Mesothelial cell of epicardium (in vitro differentiated cells): ENCODE measurements around the gene VWC2L. TPM values are rescaled to one million over a fixed set of nuclear protein-coding genes. Genes with fewer than 3 reads are reported as not detected.

ENCODE experiments used
- DNase-seq, 2 experiments: peaks; one replicate each; pipeline ENCODE4 v3.0.0; 2021; ENCODE audit warnings: low spot score in 2 of 2; ENCODE audit not compliant: unreplicated experiment in 2 of 2
- H3K27ac Mint-ChIP-seq: 2 replicates; pipeline ENCODE4 v1.8.0; 2021; ENCODE audit warnings: mixed read lengths
- H3K27me3 Mint-ChIP-seq: 2 replicates; pipeline ENCODE4 v1.8.0; 2021; ENCODE audit warnings: low read depth, mixed read lengths
- H3K36me3 Mint-ChIP-seq: 2 replicates; pipeline ENCODE4 v1.8.0; 2021; ENCODE audit warnings: mixed read lengths
- H3K4me1 Mint-ChIP-seq: 2 replicates; pipeline ENCODE4 v1.8.0; 2021; ENCODE audit warnings: mixed read lengths
- H3K4me3 Mint-ChIP-seq: 2 replicates; pipeline ENCODE4 v1.8.0; 2021; ENCODE audit warnings: mild to moderate bottlenecking, moderate library complexity, mixed read lengths
- H3K9me3 Mint-ChIP-seq: 2 replicates; pipeline ENCODE4 v1.8.0; 2021; ENCODE audit warnings: mixed read lengths
- CTCF ChIP-seq: fragments of 200-600 bp; sonication (generic); IDR thresholded peaks from one replicate; pipeline ENCODE4 v1.5.0; 2021; ENCODE audit warnings: antibody characterized with exemption; ENCODE audit not compliant: unreplicated experiment
- total RNA-seq: library from RNA; stranded (reverse); gene quantifications from 3 replicates; pipeline ENCODE4 v1.2.1, GENCODE V29; 2021

Gene VWC2L
- total RNA-seq, 1 donor from 2014 or later: not detected

- H3K36me3 Mint-ChIP-seq: no peaks in the 10 kb centered on the region
These were observed 164.6 kb downstream of the VWC2L start for GRCh38 chr2:214575465-214575864.

DNA sequence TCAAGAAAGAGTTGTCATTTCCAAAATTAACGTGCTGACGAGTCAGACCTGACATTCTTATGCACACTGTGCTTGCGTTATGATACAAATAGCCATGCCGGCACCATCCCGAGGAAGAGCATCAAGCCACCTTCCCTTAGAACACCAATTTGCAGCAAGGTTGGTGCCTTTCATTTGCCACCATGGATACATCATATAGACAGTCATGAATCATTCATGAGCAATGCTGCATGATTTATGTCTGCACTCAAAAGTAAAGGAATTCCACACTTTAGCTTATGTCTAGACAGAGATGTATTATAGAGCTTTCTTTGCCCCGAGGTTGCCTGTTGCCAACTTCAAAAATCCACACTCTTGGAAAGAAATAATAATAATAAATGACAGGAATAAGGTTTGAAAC lies 166.9 kb downstream of the VWC2L start:
- Mint-ChIP-seq H3K4me1 (peaks cover 15% of the 10 kb centered on the region), H3K27ac (peak overlapping the region; percentile 83)

More at GRCh38 chr2:214575465-214575864, 164.6 kb downstream of the VWC2L start:
- H3K9me3 Mint-ChIP-seq: no peaks in the 10 kb centered on the region
- no peak for DNase-seq
- no peaks in the 10 kb centered on the region for H3K27me3 Mint-ChIP-seq
- H3K4me1 Mint-ChIP-seq: peaks cover 15% of the 10 kb centered on the region
- TF ChIP-seq CTCF: no peak
- H3K27ac Mint-ChIP-seq: no peak overlapping the region
- no peak overlapping the region for H3K4me3 Mint-ChIP-seq

GRCh38 chr2:214578442-214578841 lies 167.6 kb downstream of the VWC2L start:
- peak overlapping the region; percentile 83 for H3K27ac Mint-ChIP-seq
- no peak overlapping the region for H3K4me3 Mint-ChIP-seq
- H3K4me1 Mint-ChIP-seq: peaks cover 15% of the 10 kb centered on the region
- no peaks in the 10 kb centered on the region for H3K9me3 Mint-ChIP-seq
- no peaks in the 10 kb centered on the region for H3K27me3 Mint-ChIP-seq
- DNase-seq: no peak
- no peak for TF ChIP-seq CTCF
- no peaks in the 10 kb centered on the region for H3K36me3 Mint-ChIP-seq

More for the DNA sequence above, 166.9 kb downstream of the VWC2L start:
- no peak for TF ChIP-seq CTCF
- no peak for DNase-seq
- Mint-ChIP-seq H3K4me3 (no peak overlapping the region), H3K9me3 (no peaks in the 10 kb centered on the region), H3K27me3 (no peaks in the 10 kb centered on the region), H3K36me3 (no peaks in the 10 kb centered on the region)

GRCh38 chr2:214579035-214579434 lies 168.2 kb downstream of the VWC2L start:
- DNase-seq: no peak
- Mint-ChIP-seq H3K27ac (no peak overlapping the region), H3K36me3 (no peaks in the 10 kb centered on the region), H3K4me1 (peaks cover 15% of the 10 kb centered on the region), H3K4me3 (no peak overlapping the region), H3K27me3 (no peaks in the 10 kb centered on the region), H3K9me3 (no peaks in the 10 kb centered on the region)
- no peak for TF ChIP-seq CTCF

GRCh38 chr2:214587442-214587841 lies 176.6 kb downstream of the VWC2L start:
- Mint-ChIP-seq H3K27me3 (no peaks in the 10 kb centered on the region), H3K4me1 (no peaks in the 10 kb centered on the region), H3K27ac (no peak overlapping the region), H3K4me3 (no peak overlapping the region), H3K36me3 (no peaks in the 10 kb centered on the region), H3K9me3 (no peaks in the 10 kb centered on the region)
- DNase-seq: no peak
- no peak for TF ChIP-seq CTCF

- DNase-seq: no peak
- H3K4me3 Mint-ChIP-seq: no peak overlapping the region
- H3K36me3 Mint-ChIP-seq: no peaks in the 10 kb centered on the region
- H3K27ac Mint-ChIP-seq: no peak overlapping the region
- peaks cover 6% of the 10 kb centered on the region for H3K4me1 Mint-ChIP-seq
- H3K9me3 Mint-ChIP-seq: no peaks in the 10 kb centered on the region
- H3K27me3 Mint-ChIP-seq: no peaks in the 10 kb centered on the region
- no peak for TF ChIP-seq CTCF
These were observed 180.5 kb downstream of the VWC2L start for GRCh38 chr2:214591366-214591765.
